ENCODE results near the gene RCSD1.

The RCSD1 gene

GRCh38 chr1:167656657-167657056, 26.6 kb downstream of the RCSD1 start:
- no peak for TF ChIP-seq REST (IDR thresholded peaks at IDR 0.05; ENCODE audit: insufficient replicate concordance, low read depth)
- no peak for TF ChIP-seq CTCF (IDR thresholded peaks at IDR 0.05; ENCODE audit: insufficient read depth, low read length)
- TF ChIP-seq GABPA (IDR thresholded peaks at IDR 0.05; ENCODE audit: low read depth) = no peak
- TF ChIP-seq POLR2AphosphoS5 (IDR thresholded peaks at IDR 0.05; ENCODE audit: low read depth) = no peak
- no peak for TF ChIP-seq SPI1 (IDR thresholded peaks at IDR 0.05; ENCODE audit: borderline replicate concordance, low read depth)
- Histone ChIP-seq H3K27ac (replicated peaks) (no peak overlapping the region), H3K4me3 (replicated peaks; ENCODE audit: insufficient read depth, low read length) (no peak overlapping the region), H3K27me3 (ENCODE audit: insufficient read depth, poor library complexity, severe bottlenecking) (no peaks in the 10 kb centered on the region)
- no peak for DNase-seq (ENCODE audit: low read depth in 1 of 2, low spot score in 1 of 2)

- TF ChIP-seq POLR2AphosphoS5 (IDR thresholded peaks at IDR 0.05; ENCODE audit: low read depth) = no peak
- no peak for TF ChIP-seq GABPA (IDR thresholded peaks at IDR 0.05; ENCODE audit: low read depth)
- TF ChIP-seq SPI1 (IDR thresholded peaks at IDR 0.05; ENCODE audit: borderline replicate concordance, low read depth) = peak; percentile 69; the same call in 1 of the 2 replicates
- H3K27me3 ChIP-seq (ENCODE audit: insufficient read depth, poor library complexity, severe bottlenecking) = no peaks in the 10 kb centered on the region
- no peak overlapping the region for H3K4me3 ChIP-seq (replicated peaks; ENCODE audit: insufficient read depth, low read length)
- peak in 1 of 2 experiments; percentile 40 for DNase-seq (ENCODE audit: low read depth in 1 of 2, low spot score in 1 of 2)
- H3K27ac ChIP-seq (replicated peaks) = no peak overlapping the region
Measured at GRCh38 chr1:167658574-167659328, 28.7 kb downstream of the RCSD1 start.

GRCh38 chr1:167659450-167659849, 29.4 kb downstream of the RCSD1 start:
- no peaks in the 10 kb centered on the region for H3K27me3 ChIP-seq (ENCODE audit: insufficient read depth, poor library complexity, severe bottlenecking)
- TF ChIP-seq SPI1 (IDR thresholded peaks at IDR 0.05; ENCODE audit: borderline replicate concordance, low read depth) (no peak), CTCF (IDR thresholded peaks at IDR 0.05; ENCODE audit: insufficient read depth, low read length) (no peak), REST (IDR thresholded peaks at IDR 0.05; ENCODE audit: insufficient replicate concordance, low read depth) (no peak), POLR2AphosphoS5 (IDR thresholded peaks at IDR 0.05; ENCODE audit: low read depth) (no peak), GABPA (IDR thresholded peaks at IDR 0.05; ENCODE audit: low read depth) (no peak)
- DNase-seq (ENCODE audit: low read depth in 1 of 2, low spot score in 1 of 2) = no peak
- no peak overlapping the region for H3K4me3 ChIP-seq (replicated peaks; ENCODE audit: insufficient read depth, low read length)
- H3K27ac ChIP-seq (replicated peaks) = no peak overlapping the region

GRCh38 chr1:167659881-167660280, 29.8 kb downstream of the RCSD1 start:
- DNase-seq (ENCODE audit: low read depth in 1 of 2, low spot score in 1 of 2) = no peak
- H3K4me3 ChIP-seq (replicated peaks; ENCODE audit: insufficient read depth, low read length) = no peak overlapping the region
- H3K27me3 ChIP-seq (ENCODE audit: insufficient read depth, poor library complexity, severe bottlenecking) = no peaks in the 10 kb centered on the region
- TF ChIP-seq REST (IDR thresholded peaks at IDR 0.05; ENCODE audit: insufficient replicate concordance, low read depth) = no peak
- TF ChIP-seq POLR2AphosphoS5 (IDR thresholded peaks at IDR 0.05; ENCODE audit: low read depth) = no peak
- TF ChIP-seq SPI1 (IDR thresholded peaks at IDR 0.05; ENCODE audit: borderline replicate concordance, low read depth) = no peak
- no peak for TF ChIP-seq GABPA (IDR thresholded peaks at IDR 0.05; ENCODE audit: low read depth)
- TF ChIP-seq CTCF (IDR thresholded peaks at IDR 0.05; ENCODE audit: insufficient read depth, low read length) = no peak
- no peak overlapping the region for H3K27ac ChIP-seq (replicated peaks)
